Hematopoietic multipotent progenitor cell treated with erythropoietin and hydrocortisone succinate and interleukin-3 and kit ligand, for 6 days (in vitro differentiated cells): ENCODE measurements around the gene SPEG.

Experiments
- DNase-seq: peaks from one replicate; pipeline ENCODE4 v3.0.0-alpha.2; 2015

Gene SPEG

DNA sequence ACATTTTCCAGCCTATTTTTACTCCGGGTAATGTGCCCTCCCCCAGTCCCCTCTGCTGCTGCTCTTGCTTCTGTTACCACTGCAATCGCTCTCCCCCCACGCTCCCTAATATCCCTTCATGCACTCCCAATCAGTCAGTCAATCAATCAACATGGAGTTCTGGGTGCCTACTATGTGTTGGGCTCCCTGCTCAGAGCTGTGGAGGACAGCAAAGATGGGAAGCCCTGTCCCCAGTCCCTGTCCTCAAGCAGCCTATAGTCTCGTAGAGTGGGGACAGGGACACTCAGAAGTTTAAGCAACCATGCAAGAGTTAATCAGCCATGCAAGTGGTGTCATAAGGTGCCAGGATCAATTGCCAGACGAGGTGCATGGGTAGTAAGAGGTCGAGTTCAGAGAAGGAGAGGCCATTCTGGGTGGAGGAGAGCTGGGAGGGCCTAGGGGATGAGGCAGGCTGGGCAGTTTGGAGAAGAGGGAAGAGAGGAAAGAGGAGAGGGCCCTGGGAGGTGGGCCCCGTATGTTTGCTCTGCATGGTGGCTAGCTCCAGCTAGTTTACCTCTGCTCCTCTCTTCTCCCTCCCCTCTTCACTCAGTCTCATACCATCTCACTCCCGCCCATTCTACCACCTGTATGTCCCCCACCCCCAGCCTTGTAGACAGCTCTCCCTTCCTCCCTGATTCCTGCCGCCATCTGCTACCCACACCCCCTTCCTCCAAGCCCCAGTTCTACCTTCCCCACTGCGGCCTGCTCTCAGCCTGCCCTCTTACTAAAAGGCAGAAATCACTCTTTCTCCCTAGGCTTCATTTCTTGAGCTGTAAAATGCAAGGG, 83.5 kb downstream of the SPEG start:
- no peak for DNase-seq

DNA sequence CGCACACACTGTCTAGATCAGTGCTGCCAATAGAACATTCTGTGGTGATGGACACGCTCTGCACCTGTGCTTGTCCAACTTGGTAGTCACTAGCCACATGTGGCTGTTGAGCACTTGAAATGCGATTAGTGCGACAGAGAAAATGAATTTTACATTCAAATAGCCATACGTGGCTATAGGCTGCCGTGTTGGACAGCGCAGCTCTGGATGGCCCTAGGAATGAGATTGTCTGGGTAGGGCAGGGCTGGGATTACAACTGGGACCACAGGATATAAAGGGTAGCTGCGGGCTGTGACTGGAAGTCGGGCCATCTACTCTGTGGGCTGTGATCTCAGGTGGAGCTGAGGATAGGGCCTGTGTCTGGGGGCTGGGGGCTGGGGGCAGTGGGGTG, 84.9 kb downstream of the SPEG start:
- no peak for DNase-seq

DNA sequence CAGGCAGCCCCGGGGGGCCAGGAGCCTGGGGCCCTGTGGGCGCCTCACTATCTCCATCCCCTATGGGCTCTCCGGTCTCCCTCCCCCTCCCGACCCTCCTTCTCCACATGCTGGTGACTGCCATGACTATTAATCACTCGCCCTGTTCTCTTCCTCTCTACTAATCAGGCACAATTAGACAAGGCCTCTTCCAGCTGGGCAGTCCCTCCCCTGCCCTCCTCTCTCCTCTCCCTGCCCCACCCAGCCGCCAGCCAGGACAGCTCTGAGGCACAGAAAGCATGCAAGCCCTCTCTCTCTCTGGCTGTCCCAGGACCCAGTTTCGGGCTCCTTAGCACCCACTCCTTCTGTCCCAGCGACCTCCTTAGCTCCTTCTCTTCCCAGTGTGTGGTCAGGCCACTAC, 85.4 kb downstream of the SPEG start:
- DNase-seq: peak; percentile 67

DNA sequence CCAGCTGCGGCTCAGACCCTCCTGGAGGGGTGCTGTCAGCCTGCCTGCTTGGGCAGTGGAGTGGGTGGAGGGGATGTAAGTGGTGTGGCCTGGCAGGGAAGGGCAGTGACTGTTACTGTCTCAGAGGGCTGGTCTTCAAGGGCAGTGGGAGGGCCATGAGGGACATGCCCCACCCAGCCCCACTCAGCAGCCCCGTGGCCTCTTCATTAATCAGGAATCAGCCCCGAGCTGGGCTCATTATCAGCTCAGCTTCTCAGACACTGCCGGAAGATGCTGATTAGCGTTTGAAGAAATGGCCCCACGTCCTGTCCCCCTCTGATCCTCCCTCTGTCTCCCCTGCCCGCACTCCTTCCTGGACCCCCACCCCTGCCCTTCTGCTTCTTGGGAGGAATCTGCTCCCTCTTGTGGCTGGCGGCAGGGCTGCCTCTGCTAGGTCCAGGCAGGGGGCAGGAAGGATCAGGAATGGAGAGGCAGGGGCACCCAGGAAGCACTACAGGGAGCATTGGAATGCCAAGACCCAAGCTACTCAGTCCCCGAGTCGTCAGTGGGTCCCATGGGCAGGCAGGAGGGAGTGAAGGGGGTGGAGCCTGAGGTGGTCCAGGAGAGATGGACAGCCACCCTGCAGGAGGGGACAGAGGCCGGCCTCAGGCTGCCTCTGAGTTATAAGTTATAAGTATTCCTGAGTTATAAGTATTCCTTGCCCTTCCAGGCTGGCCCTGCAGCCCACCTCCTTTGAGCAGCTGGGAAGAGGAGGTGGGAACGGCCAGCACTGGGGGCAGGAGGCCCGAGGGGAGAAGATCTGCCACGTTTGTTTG, 86.6 kb downstream of the SPEG start:
- DNase-seq: peak; percentile 83

DNA sequence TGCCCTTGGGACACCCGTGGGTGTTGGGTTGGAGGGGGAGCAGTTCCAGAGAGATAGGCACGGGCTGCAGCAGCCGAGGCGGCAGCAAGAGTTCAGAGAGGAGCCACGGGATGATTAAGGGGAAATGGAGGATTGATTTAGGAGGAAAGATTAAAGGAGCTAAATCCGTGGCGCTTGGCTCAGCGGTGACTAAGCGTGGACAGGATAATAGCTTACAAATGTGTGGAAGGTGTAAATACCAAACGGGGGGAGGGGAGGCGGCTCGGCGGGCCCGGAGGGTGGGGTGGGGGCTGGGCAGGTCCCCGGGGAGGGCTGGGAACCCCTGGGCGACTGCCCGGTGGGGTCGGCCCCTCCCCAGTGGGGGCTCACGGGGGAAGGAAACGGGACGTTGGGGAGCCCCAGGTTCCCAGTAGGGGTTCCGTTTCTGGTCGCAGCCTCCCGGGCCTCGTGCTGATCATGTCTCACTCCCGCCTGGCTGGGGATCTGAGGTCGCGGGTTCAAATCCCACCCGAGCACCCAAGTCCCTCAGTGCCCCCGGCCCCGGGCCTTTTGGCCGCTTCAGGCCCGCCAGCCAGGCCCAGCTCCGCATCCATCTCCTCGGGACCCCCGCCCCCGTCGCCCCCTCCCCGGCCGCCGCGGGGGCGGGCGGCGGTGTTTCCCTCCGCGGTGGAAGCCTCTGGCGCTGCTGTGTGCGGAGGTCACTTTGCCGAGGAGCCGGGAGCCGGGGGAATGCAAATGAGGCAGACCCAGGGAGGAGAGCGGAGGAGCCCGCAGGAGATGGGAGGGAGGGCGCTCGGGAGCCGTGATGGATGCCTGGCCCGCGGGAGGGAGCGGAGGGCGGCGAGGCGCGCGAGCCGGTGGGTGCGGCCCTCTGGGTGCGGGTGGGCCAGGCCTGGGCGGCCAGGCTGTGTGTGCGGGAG, 87.7 kb downstream of the SPEG start:
- peak; percentile 50 for DNase-seq

DNA sequence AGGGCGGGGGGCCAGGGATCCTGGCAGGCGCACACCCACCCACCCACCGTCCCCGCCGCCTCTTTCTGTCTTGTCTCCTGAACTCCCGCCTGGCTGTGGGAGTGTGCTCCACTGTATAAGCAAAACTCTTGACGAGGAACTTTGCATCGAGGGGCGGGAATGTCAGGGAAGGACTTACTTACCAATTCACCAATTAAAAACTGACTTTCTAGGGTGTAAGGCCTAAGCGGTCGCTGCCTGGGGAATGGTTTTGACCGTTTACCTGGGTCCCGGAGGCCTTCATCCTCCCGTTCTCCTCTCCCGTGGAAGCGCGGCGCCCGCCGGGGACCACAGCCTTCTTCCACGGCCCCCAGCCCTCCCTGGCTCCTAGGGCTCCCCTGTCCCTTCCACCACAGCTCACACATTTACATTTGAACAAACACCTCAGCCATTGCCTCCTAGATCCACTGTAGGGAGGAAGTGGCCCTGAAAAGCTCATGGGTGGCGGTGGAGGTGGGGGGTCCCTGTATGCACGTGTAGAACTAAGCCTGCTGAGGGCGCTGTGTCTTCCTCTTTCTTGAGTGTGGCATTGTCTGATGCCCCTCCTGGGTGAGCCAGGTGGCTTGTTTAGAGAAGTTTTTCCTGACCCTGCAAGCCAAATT, 88.5 kb downstream of the SPEG start:
- peak; percentile 42 for DNase-seq

DNA sequence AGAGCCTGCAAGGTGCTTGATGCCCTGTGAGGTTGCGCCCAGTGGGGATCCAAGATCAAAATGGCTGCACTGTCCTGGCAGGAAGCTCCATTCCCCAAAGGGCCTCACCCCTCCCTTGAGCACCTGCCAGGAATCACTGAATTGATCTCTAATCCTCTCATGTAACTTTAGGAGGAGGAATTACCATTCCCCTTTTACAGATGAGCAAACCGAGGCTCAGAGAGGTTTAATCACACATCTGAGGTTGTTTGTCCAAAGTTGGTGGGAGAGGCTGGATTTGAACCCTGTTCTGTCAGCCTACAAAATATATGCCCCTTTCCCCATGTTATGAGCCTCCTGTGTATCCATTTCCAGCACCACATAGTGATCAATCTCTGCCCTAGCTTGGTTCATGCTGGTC, 90.2 kb downstream of the SPEG start:
- no peak for DNase-seq

DNA sequence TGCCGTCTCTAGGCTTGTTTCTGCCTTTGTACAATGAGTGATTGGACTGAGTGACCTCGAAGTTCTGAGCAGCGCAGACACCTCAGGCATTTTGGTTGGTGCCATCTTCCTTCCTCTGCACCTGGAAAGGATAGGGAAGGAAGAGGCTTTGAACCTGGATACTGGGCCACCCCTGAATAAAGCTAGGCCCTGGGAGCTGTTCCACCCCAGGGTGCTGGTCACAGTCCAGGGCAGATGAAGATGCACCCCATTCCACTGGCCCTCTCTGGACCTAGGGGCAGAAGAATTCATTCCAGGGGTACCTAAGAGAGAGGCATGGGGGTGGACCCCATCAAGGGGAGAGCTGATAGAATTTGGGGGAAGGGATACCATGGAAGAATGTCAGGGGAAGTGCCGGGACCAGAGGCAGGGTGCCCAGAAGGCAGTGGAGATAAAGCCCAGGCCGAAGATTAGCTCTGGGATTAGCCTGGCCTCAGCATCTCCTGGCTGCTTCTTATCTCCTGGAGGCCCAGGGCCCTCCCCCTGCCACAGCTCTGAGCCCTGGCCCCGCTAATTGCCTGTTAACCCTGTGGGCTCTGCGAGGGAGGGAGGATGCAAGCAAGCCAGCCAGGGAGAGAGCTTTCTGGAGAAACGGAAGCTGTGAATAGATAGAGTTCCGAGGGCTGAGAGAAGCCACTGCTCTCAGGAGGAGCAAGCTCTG, 91.0 kb downstream of the SPEG start:
- DNase-seq: peak; percentile 90

DNA sequence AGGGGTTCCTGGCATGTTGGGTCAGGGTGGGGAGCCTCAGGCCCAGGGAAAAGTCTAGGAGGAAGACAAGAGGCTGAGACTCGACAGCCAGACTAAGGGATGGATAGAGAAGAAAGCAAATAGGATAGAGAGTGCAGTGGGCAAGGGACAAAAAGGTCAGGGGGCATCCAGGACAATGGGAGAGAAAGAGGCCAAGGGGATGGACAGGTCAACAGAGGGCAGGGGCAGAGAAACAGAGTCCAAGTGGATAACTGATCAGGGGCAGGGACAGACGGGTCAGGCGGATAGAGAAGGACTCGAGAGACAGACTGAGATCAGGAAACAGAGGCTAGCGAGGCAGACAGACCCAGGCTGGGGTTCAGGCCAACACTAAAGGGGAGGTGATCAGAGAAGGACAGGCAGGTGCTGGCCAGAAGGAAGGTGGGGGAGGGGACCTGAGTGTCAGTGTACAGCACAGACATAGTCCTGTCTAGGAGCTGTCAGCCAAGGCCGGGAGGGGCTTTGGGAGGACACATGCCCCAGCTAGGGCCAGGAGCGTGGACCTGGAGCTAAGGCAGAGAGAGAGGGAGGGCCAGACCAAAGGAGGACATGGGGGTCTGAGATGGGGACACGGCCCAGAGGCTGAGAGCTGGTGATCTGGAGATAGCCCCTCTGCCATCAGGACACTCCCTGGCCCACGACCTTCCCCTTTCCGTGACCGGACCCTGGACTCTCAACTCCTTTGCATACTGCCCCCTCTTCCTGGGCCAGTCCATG, 91.9 kb downstream of the SPEG start:
- no peak for DNase-seq

DNA sequence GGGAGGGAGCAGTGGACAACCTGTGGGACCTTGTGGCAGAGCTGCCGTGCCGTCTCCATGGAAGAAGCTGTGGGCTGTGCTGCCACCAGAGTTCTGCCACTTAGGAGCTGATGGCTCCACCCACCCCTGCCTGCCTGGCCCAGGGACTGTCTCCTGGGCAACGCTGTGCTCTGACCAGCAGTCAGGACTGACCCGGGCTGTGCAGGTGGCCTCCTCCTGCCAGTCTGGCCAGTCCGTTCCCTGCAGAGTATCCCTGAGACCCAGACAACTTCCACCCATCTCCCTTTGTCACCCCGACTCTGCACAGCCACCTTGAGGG, 92.4 kb downstream of the SPEG start:
- DNase-seq: no peak

DNA sequence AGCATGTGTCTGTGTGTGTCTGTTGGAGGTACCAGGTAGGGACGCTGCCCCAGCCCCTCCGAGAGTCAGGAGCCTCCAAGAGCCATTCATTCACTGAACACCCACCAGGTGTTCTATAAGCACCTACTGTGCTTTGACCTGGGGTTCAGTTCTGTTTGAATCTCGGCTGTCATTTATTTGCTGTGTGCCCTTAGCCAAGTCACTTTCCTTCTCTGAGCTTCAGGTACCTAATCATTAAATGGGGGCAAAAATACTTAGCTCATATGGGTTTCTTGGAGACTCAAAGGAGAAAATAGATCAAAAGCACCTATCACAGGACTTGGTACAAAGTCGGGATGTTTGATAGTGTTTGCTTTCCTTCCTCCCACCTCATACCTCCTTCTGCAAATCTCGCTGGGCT, 92.8 kb downstream of the SPEG start:
- no peak for DNase-seq

DNA sequence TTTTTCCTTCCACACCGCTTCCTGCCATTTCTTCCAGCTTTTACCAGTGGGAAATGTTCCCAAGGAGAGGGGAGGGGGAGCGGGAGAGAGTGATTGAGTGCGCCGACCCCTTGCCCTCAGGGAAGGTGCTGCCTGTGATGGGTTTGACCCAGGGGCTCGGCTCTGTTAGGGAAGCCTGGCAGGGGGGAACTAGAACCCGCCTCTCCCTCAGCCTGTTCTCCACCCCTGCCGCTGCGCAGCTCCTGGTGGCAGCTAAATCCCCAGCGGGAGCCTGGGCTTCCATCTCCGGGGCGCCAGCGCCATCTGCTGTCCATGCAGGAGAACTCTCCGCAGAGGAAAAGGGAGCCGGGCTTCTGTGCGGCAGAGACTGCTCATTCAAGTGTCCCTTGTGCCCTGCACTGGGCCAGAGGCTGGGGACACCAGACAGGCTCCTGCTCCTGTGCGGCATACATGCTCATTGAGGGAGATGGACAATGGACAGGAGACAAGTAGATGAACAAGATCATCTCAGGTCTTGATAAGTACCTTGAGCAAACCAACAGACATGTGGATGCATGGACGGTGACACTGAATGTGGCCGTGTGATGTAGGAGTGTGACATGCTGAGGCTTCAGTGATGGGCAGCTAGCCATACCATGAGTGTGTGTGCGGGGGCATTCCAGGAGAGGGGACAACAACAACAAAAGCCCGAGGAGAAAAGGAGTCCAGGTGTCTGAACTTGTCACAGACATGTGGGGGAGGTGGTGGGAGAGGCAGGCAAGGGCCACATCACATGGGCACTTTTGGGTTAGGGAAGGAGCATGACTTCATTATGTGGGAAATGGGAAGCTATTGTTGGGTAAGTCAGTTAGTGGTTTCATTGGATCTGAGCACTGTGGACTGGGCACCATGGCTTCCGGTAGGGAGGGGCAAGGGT, 95.7 kb downstream of the SPEG start:
- peak; percentile 93 for DNase-seq

DNA sequence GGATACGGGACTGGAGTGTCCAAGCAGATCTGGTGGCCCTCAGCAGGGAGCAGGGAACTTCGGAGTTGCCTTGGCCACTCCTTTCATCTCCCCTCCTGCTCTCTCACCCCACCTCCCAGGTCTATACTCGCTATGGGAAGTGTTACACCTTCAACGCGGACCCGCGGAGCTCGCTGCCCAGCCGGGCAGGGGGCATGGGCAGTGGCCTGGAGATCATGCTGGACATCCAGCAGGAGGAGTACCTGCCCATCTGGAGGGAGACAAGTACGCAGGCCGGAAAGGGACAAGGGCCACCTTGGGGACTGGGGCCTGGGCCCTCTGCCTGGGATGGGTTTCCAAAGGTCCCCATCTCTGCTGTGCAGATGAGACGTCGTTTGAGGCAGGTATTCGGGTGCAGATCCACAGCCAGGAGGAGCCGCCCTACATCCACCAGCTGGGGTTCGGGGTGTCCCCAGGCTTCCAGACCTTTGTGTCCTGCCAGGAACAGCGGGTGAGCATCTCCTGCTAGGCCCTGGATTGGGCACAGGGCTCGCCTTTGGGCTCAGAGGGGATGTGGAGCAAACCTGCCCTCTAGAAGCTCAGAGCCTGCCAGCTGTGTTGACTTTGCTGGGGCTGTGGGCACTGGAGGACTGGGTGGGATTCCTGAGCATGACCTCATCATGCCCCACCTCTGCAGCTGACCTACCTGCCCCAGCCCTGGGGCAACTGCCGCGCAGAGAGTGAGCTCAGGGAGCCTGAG, 97.2 kb downstream of the SPEG start:
- no peak for DNase-seq

DNA sequence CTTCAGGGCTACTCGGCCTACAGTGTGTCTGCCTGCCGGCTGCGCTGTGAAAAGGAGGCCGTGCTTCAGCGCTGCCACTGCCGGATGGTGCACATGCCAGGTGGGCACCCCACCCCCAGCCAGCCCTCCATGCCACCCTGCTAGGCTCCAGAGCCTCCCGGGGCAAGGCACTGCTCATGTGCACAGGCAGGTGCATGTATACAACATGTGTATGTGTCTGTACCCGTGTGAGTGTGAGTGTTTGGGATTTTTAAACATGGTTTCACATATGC, 97.7 kb downstream of the SPEG start:
- DNase-seq: no peak

DNA sequence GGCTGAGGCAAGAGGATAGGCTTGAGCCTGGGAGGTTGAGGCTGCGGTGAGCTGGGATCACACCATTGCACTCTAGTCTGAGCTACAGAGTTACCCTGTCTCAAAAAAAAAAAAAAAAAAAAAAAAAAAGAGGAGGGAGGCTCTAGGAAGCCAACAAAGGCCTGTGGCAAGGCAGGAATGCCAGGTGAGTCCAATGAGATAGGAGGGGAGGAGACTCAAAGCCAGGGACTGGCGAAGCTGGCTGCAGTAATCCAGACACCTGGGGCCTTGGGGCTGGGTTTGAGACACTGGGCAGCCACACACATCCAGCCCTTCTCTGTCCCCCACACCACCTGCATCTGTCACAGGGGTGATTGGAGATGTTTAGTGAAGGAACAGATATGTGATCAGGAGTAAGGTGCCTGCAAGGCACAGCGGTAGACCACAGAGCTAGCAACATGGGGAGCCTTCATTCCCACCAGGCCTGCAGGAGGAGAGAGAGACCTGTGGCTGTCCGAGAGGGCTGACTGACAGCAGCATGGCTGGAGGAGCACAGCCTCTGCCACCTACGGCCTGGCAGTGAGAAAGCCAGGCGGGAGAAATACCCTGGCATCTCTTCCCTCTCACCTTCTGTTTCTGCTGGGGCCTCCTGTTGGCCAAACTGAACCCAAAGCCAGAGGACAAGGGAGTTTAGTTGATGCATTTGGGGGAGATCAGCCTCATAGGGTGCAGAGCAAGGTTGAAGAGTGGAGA, 99.5 kb downstream of the SPEG start:
- DNase-seq: no peak

DNA sequence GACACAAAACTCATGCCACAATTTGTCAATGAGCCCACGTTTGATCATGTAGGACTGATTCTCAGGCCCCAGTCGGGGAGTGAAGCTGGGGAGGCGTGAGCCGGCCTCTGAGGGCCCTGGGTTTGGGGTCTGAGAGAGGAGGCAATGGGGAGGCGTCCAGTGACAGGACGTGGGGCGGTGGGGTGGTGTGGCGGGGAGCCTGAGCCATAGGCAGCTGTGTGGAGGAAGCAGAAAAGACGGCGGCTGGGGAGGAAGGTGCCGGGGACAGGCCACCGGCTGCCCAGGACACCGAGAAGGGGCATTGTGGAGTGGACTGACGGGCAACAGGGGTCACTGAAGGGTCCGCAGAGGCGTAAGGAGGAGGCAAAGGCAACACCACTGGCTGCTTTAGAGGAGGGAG, 101.8 kb downstream of the SPEG start:
- no peak for DNase-seq

DNA sequence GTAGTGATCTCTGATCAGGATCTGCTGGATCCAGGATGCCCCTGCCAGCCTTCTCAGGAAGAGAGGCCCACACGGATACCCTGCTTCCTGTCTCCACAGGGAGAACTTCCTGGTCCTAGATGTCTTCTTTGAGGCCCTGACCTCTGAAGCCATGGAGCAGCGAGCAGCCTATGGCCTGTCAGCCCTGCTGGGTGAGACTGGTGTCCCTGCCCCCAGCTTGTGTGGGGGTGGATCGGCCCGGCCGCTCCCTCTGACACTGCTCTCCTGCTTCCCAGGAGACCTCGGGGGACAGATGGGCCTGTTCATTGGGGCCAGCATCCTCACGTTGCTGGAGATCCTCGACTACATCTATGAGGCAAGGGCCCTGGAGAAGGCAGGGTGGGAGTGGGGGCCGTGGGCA, 102.3 kb downstream of the SPEG start:
- no peak for DNase-seq

DNA sequence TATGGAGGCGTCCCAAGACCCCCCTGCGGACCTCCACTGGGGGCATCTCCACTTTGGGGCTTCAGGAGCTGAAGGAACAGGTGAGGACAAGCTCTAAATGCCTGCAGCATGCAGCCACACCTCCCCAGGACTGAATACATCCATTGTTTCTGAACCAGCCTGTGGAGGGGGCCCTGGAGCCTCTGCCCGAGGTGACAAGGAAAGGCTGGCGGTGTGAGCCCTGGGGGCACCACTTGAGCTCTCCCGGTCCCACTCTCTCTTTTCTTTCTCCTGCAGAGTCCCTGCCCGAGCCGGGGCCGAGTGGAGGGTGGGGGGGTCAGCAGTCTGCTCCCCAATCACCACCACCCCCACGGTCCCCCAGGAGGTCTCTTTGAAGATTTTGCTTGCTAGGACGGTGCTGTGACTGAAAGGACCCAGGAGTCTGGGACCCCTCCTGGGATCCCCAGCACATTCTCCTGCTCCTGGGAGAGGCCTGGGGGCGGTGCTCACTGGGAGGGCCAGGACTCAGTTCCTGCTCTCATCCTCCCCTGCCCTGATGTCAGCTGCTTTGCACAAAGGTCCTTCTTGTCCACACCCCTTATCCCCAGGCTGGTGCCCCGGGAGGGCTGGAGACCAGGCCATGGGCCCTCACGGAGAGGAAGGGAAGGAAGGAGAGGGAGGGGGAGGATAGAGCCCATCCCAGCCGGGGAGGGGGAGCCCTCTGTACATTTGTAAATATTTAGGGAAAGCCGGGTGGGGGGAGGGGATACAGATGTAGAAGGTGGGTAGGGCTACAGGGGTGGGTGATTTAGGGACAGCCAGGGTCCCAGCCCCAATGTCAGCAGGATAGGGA, 103.2 kb downstream of the SPEG start:
- no peak for DNase-seq
